GM23338 (cell line): ENCODE results near the gene PSMD6. TPM values are rescaled to one million over a fixed set of nuclear protein-coding genes. Genes with fewer than 3 reads are reported as not detected.

Experiments used
- EZH2 ChIP-seq: fragments of 200-600 bp; sonication (generic); IDR thresholded peaks from one replicate; pipeline ENCODE4 v1.8.0; 2017; ENCODE audit warnings: antibody characterized with exemption, mild to moderate bottlenecking, low read depth; ENCODE audit not compliant: unreplicated experiment
- EZH2phosphoT487 ChIP-seq: fragments of 200-600 bp; sonication (generic); IDR thresholded peaks from one replicate; pipeline ENCODE4 v1.8.1; 2018; ENCODE audit warnings: antibody characterized with exemption; ENCODE audit not compliant: unreplicated experiment
- JUNB ChIP-seq: IDR thresholded peaks from one replicate; pipeline ENCODE4 v1.6.1; 2016; ENCODE audit warnings: antibody characterized with exemption; ENCODE audit not compliant: unreplicated experiment
- POLR2AphosphoS5 ChIP-seq: IDR thresholded peaks from 2 replicates; pipeline ENCODE4 v1.6.1; 2016; ENCODE audit warnings: antibody characterized with exemption, low read depth
- ZNF114 ChIP-seq: fragments of 250-450 bp; sonication (Bioruptor Pico); IDR thresholded peaks from 2 replicates; pipeline ENCODE4 v1.5.0; 2020; ENCODE audit warnings: mild to moderate bottlenecking, moderate library complexity
- ZNF331 ChIP-seq: fragments of 250-450 bp; sonication (Bioruptor Pico); IDR thresholded peaks from 2 replicates; pipeline ENCODE4 v1.5.0; 2020; ENCODE audit warnings: low read depth, mild to moderate bottlenecking, moderate library complexity
- polyA plus RNA-seq: library from polyadenylated mRNA; unstranded; fragments of >200 nt; fragmentation: Nextera tagmentation; extraction: Ambion mirVana; gene quantifications from 2 replicates; pipeline ENCODE4 v1.2.1, GENCODE V29; 2016
- total RNA-seq: library from RNA; depleted of rRNA; stranded (reverse); fragments of >200 nt; shearing (Covaris generic); gene quantifications from 2 replicates; pipeline ENCODE4 v1.2.3, GENCODE V29; 2014
- TF ChIP-seq, protein P1 (sequence below), 2 experiments: fragments of 200-600 bp in 1 of 2; sonication (generic) in 1 of 2; conservative IDR thresholded peaks; 2 replicates each; pipeline versions ENCODE4 v1.5.1 to v1.6.1; 2016 to 2017; ENCODE audit warnings: antibody characterized with exemption in 2 of 2, low read depth in 2 of 2, mild to moderate bottlenecking in 2 of 2, moderate library complexity in 1 of 2
- TF ChIP-seq, protein P2 (sequence below): fragments of 250-450 bp; sonication (Bioruptor Pico); IDR thresholded peaks from 2 replicates; pipeline ENCODE4 v1.5.0; 2020; ENCODE audit warnings: mild to moderate bottlenecking, moderate library complexity

Gene PSMD6
- total and polyA plus RNA-seq, 2 experiments from 2014 or later: 98.1 to 205 TPM

DNA sequence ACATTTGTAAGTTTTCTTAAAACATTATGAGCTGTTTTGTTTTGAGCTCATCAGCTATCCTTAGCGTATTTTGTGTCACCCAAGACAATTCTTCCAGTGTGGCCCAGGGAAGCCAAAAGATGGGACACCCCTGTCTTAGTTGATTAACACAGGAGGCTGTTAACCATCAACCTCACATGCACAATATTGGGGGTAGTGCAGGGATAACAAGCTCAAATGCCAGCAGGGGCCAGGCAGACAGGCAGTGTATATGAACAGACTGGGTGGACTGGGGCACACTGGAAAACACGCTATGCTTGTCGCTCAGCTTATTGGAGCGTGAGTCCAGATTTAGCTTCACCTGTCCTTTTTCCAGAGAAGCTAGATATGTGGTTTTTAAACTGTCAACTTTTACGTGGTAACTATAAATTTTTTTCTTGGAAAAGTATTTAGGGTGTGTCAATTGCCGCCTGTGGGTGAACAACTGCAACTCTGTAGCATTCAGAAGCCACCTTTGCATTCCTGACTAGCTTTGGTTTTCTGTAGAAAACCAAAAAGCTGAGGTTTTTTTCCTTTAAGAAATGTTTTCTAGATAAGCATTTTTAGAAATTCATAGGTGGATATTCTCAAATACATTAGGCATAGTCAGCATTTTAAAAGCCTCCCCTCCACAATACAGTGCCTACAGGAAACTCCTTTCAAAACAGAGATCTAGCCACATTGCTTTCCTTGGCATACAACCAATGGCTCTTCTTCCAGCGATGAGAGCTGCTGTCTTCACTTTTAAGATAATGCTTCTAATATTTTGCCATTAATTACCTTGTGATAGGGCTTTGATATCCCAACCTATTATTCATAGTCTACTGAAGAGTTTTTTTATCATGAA, 14.6 kb downstream of the PSMD6 start (continued):
- TF ChIP-seq, protein P1, sequence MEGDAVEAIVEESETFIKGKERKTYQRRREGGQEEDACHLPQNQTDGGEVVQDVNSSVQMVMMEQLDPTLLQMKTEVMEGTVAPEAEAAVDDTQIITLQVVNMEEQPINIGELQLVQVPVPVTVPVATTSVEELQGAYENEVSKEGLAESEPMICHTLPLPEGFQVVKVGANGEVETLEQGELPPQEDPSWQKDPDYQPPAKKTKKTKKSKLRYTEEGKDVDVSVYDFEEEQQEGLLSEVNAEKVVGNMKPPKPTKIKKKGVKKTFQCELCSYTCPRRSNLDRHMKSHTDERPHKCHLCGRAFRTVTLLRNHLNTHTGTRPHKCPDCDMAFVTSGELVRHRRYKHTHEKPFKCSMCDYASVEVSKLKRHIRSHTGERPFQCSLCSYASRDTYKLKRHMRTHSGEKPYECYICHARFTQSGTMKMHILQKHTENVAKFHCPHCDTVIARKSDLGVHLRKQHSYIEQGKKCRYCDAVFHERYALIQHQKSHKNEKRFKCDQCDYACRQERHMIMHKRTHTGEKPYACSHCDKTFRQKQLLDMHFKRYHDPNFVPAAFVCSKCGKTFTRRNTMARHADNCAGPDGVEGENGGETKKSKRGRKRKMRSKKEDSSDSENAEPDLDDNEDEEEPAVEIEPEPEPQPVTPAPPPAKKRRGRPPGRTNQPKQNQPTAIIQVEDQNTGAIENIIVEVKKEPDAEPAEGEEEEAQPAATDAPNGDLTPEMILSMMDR (conservative IDR thresholded peaks at IDR 0.05; ENCODE audit: low read depth in 2 of 2): no peak
- no peak for TF ChIP-seq JUNB
- TF ChIP-seq EZH2: no peak
- TF ChIP-seq ZNF331 (CRISPR knock-in tag): no peak
- no peak for TF ChIP-seq EZH2phosphoT487
- TF ChIP-seq POLR2AphosphoS5: no peak
- TF ChIP-seq ZNF114 (CRISPR knock-in tag): no peak
- TF ChIP-seq, protein P2, sequence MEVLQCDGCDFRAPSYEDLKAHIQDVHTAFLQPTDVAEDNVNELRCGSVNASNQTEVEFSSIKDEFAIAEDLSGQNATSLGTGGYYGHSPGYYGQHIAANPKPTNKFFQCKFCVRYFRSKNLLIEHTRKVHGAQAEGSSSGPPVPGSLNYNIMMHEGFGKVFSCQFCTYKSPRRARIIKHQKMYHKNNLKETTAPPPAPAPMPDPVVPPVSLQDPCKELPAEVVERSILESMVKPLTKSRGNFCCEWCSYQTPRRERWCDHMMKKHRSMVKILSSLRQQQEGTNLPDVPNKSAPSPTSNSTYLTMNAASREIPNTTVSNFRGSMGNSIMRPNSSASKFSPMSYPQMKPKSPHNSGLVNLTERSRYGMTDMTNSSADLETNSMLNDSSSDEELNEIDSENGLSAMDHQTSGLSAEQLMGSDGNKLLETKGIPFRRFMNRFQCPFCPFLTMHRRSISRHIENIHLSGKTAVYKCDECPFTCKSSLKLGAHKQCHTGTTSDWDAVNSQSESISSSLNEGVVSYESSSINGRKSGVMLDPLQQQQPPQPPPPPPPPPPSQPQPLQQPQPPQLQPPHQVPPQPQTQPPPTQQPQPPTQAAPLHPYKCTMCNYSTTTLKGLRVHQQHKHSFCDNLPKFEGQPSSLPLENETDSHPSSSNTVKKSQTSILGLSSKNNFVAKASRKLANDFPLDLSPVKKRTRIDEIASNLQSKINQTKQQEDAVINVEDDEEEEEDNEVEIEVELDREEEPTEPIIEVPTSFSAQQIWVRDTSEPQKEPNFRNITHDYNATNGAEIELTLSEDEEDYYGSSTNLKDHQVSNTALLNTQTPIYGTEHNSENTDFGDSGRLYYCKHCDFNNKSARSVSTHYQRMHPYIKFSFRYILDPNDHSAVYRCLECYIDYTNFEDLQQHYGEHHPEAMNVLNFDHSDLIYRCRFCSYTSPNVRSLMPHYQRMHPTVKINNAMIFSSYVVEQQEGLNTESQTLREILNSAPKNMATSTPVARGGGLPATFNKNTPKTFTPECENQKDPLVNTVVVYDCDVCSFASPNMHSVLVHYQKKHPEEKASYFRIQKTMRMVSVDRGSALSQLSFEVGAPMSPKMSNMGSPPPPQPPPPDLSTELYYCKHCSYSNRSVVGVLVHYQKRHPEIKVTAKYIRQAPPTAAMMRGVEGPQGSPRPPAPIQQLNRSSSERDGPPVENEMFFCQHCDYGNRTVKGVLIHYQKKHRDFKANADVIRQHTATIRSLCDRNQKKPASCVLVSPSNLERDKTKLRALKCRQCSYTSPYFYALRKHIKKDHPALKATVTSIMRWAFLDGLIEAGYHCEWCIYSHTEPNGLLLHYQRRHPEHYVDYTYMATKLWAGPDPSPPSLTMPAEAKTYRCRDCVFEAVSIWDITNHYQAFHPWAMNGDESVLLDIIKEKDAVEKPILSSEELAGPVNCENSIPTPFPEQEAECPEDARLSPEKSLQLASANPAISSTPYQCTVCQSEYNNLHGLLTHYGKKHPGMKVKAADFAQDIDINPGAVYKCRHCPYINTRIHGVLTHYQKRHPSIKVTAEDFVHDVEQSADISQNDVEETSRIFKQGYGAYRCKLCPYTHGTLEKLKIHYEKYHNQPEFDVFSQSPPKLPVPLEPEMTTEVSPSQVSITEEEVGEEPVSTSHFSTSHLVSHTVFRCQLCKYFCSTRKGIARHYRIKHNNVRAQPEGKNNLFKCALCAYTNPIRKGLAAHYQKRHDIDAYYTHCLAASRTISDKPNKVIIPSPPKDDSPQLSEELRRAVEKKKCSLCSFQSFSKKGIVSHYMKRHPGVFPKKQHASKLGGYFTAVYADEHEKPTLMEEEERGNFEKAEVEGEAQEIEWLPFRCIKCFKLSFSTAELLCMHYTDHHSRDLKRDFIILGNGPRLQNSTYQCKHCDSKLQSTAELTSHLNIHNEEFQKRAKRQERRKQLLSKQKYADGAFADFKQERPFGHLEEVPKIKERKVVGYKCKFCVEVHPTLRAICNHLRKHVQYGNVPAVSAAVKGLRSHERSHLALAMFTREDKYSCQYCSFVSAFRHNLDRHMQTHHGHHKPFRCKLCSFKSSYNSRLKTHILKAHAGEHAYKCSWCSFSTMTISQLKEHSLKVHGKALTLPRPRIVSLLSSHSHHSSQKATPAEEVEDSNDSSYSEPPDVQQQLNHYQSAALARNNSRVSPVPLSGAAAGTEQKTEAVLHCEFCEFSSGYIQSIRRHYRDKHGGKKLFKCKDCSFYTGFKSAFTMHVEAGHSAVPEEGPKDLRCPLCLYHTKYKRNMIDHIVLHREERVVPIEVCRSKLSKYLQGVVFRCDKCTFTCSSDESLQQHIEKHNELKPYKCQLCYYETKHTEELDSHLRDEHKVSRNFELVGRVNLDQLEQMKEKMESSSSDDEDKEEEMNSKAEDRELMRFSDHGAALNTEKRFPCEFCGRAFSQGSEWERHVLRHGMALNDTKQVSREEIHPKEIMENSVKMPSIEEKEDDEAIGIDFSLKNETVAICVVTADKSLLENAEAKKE (CRISPR knock-in tag): no peak
